Muscle of leg (tissue), 11 donors: Measurements from ENCODE around the gene SCN2A. TPM values are rescaled to one million over a fixed set of nuclear protein-coding genes. Genes with fewer than 3 reads are reported as not detected.
A peak's percentile ranks its signal among the peaks of the same experiment; 100 is the strongest.

ENCODE experiments used
- DNase-seq: peaks from one replicate; pipeline ENCODE4 v3.0.0; 2013
- H3K27ac ChIP-seq: one replicate; pipeline ENCODE4 v1.5.1; 2013; ENCODE audit warnings: mild to moderate bottlenecking, low read length, control low read depth
- H3K27me3 ChIP-seq: one replicate; pipeline ENCODE4 v1.6.1; 2013; ENCODE audit warnings: low read length; ENCODE audit not compliant: control insufficient read depth, insufficient read depth
- H3K36me3 ChIP-seq: one replicate; pipeline ENCODE4 v1.6.1; 2013; ENCODE audit warnings: low read length; ENCODE audit not compliant: control insufficient read depth, insufficient read depth
- H3K4me1 ChIP-seq: one replicate; pipeline ENCODE4 v1.6.1; 2013; ENCODE audit warnings: low read length; ENCODE audit not compliant: control insufficient read depth, insufficient read depth
- H3K4me3 ChIP-seq: one replicate; pipeline ENCODE4 v1.5.1; 2013; ENCODE audit warnings: low read length, control low read depth
- H3K9me3 ChIP-seq: replicated peaks from 2 replicates; pipeline ENCODE4 v1.6.1; 2013; ENCODE audit warnings: low read depth, low read length; ENCODE audit not compliant: control insufficient read depth
- WGBS: methylation state at CpG from one replicate; pipeline ENCODE4 v1.1.5; 2013; ENCODE audit warnings: missing lambda C conversion rate; ENCODE audit not compliant: insufficient coverage; 5-methylcytosine and 5-hydroxymethylcytosine counted together
- polyA plus RNA-seq, 8 donors: library from polyadenylated mRNA; unstranded; fragments of 120-200 nt; gene quantifications; one replicate each; pipeline versions ENCODE4 v1.2.1 to v1.2.3, GENCODE V29; 2013; ENCODE audit warnings: inconsistent platforms in 1 of 8, low replicate concordance in 1 of 8; ENCODE audit not compliant: insufficient read length in 8 of 8, insufficient read depth in 1 of 8
- total RNA-seq: library from RNA; stranded (reverse); fragments of 120-200 nt; gene quantifications from one replicate; pipeline ENCODE4 v1.2.4, GENCODE V29; 2013

SCN2A gene
- total and polyA plus RNA-seq, 9 donors: 0.01 to 0.09 (median 0.05) TPM; not detected in 1

DNA sequence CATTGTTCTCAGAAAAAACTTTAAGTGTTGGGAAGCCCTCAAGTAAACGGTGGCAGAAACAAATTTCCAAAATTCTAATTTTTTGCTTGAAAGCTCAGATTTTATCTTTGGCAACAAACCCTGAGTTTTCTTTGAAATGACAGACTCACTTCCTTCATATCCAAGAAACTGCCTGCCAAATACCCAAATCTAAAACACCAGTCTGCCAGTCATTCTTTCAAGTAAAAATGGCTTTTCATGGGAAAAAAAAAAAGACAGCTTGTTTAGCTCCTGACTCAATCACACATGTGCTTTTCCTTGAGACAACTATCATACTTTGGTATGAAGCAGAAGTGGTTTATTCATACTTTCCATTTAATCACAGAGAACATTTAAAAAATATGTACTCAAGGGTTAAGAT, 189.7 kb downstream of the SCN2A start:
- H3K36me3 ChIP-seq: no peaks in the 10 kb centered on the region
- no peak for DNase-seq
- no CpG with 5 or more reads among the region's 1 CpG for WGBS
- no peaks in the 10 kb centered on the region for H3K9me3 ChIP-seq
- H3K27ac ChIP-seq: no peak overlapping the region
- H3K4me3 ChIP-seq: no peak overlapping the region
- no peaks in the 10 kb centered on the region for H3K27me3 ChIP-seq
- no peaks in the 10 kb centered on the region for H3K4me1 ChIP-seq

GRCh38 chr2:165431014-165431413, 191.8 kb downstream of the SCN2A start:
- no peaks in the 10 kb centered on the region for H3K27me3 ChIP-seq
- H3K4me1 ChIP-seq: no peaks in the 10 kb centered on the region
- no peak for DNase-seq
- no peak overlapping the region for H3K27ac ChIP-seq
- no peak overlapping the region for H3K4me3 ChIP-seq
- no peaks in the 10 kb centered on the region for H3K36me3 ChIP-seq
- no peaks in the 10 kb centered on the region for H3K9me3 ChIP-seq

DNA sequence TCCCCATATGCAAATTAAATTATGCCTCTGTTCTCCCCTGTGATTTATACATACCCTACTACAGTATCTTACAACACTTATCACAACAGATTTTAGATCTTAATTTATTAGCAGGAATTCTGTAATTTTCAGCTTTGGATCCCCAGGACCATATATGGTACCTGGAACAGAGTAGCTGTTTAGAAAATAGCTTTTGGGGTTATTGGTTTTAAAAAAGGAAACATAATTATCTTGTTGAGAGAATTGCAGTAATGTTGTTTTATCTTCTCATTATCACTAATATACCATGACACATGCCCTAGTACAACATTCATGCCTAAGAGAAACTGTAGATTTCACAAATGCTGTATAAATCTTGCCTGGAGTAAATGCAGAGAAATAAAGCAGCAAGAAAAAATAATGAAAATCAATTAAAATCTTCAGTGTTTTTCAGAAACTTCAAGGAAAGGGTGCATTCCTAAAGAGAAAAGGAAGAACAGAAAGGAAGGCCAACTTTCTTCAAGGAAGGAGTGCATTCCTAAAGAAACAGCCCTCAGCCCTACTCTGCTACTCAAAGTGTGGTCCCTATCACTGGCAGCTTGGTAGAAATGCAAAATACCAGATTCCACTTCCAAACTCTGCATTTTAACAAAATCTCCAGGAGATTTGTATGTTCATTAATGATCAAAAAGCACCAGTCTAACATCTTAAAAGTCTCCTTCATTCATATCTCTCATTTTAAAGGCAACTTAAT, 193.2 kb downstream of the SCN2A start:
- H3K27me3 ChIP-seq: no peaks in the 10 kb centered on the region
- H3K4me1 ChIP-seq: no peaks in the 10 kb centered on the region
- no peak overlapping the region for H3K27ac ChIP-seq
- H3K9me3 ChIP-seq: no peaks in the 10 kb centered on the region
- DNase-seq: no peak
- H3K36me3 ChIP-seq: no peaks in the 10 kb centered on the region
- H3K4me3 ChIP-seq: no peak overlapping the region

DNA sequence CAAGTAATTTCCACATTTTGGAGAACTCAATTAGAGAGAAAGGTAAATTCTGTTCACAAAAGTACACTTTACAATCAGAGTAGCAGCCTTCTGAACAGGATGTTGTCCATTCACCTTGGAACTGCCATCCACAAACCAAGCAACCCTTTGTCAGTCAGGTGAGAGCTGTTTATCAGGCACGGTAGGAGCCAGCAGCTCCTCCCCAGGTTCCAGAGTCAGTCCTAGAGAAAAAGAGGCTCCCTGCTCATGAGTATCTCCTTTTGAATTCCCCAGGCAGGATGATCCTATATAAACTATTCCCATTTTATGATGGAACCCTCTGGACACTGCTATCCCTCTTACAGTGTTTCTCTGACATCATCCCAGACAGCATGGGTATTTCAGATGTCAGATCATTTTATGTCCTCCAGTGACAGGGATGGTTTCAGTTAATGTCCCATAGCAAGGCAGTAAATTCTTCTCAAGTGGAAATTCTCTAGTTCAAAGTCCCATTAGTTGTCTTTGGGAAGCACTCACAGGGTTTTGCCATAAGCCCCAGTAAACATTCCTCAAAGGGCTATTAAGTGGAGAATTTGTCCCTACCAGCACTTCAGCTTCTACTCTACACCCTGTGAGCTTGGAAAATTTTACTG, 195.8 kb downstream of the SCN2A start:
- H3K27ac ChIP-seq: no peak overlapping the region
- no peak for DNase-seq
- H3K4me3 ChIP-seq: no peak overlapping the region
- no peaks in the 10 kb centered on the region for H3K9me3 ChIP-seq
- no peaks in the 10 kb centered on the region for H3K4me1 ChIP-seq
- H3K36me3 ChIP-seq: no peaks in the 10 kb centered on the region
- 88% methylated on average over 1 of the region's 1 CpG for WGBS
- H3K27me3 ChIP-seq: no peaks in the 10 kb centered on the region

- DNase-seq: no peak
- no peak overlapping the region for H3K4me3 ChIP-seq
- H3K27me3 ChIP-seq: no peaks in the 10 kb centered on the region
- H3K27ac ChIP-seq: no peak overlapping the region
- H3K36me3 ChIP-seq: no peaks in the 10 kb centered on the region
- H3K4me1 ChIP-seq: no peaks in the 10 kb centered on the region
- no peaks in the 10 kb centered on the region for H3K9me3 ChIP-seq
- no CpG with 5 or more reads among the region's 1 CpG for WGBS
These were observed 196.4 kb downstream of the SCN2A start for GRCh38 chr2:165435611-165436010.

GRCh38 chr2:165436559-165436958, 197.3 kb downstream of the SCN2A start:
- 90% methylated on average over 2 of the region's 3 CpGs for WGBS
- no peak overlapping the region for H3K4me3 ChIP-seq
- no peaks in the 10 kb centered on the region for H3K27me3 ChIP-seq
- H3K4me1 ChIP-seq: no peaks in the 10 kb centered on the region
- H3K9me3 ChIP-seq: no peaks in the 10 kb centered on the region
- H3K27ac ChIP-seq: no peak overlapping the region
- no peaks in the 10 kb centered on the region for H3K36me3 ChIP-seq
- DNase-seq: no peak

- WGBS: no CpG with 5 or more reads among the region's 1 CpG
- H3K4me3 ChIP-seq: no peak overlapping the region
- H3K4me1 ChIP-seq: no peaks in the 10 kb centered on the region
- no peaks in the 10 kb centered on the region for H3K36me3 ChIP-seq
- peak; percentile 96 for DNase-seq
- no peaks in the 10 kb centered on the region for H3K27me3 ChIP-seq
- H3K27ac ChIP-seq: peak overlapping the region; percentile 25
- H3K9me3 ChIP-seq: no peaks in the 10 kb centered on the region
These were observed 201.2 kb downstream of the SCN2A start for GRCh38 chr2:165440367-165440766.

Other genes with a start within 250 kb of the SCN2A start
- gene SCN3A, start 35.4 kb upstream of the SCN2A start, total RNA-seq: 0.35 TPM
- gene SCN3A, start 35.4 kb upstream of the SCN2A start, polyA plus RNA-seq: under 1 TPM; 0.26 to 0.87 (median 0.48) TPM
- gene CSRNP3, start 230.3 kb downstream of the SCN2A start, total RNA-seq: 15.6 TPM
- gene CSRNP3, start 230.3 kb downstream of the SCN2A start, polyA plus RNA-seq: 10 to 100 TPM in 6 of 8 donors, 1 to 10 TPM in 2; 5.9 to 14.7 (median 12.4) TPM